CD4-positive, alpha-beta T cell treated with Interleukin-4 for 4 hours (primary cell): Measurements from ENCODE around the gene DCHS1.

Experiments used
- DNase-seq: peaks from one replicate; pipeline ENCODE4 v3.0.0-alpha.2; 2020

Gene DCHS1

GRCh38 chr11:6611092-6611962 is 44.3 kb downstream of the DCHS1 start:
- peak; percentile 11 for DNase-seq

- no peak for DNase-seq
These were observed 45.0 kb downstream of the DCHS1 start for GRCh38 chr11:6610591-6610990.

GRCh38 chr11:6609502-6610015 is 46.0 kb downstream of the DCHS1 start:
- DNase-seq: no peak

- no peak for DNase-seq
These were observed 46.7 kb downstream of the DCHS1 start for GRCh38 chr11:6608726-6609501.

- no peak for DNase-seq
These were observed 47.6 kb downstream of the DCHS1 start for GRCh38 chr11:6608011-6608410.

GRCh38 chr11:6607190-6607795 is 48.3 kb downstream of the DCHS1 start:
- DNase-seq: no peak

- peak; percentile 53 for DNase-seq
These were observed 49.0 kb downstream of the DCHS1 start for GRCh38 chr11:6606471-6607189.

GRCh38 chr11:6604790-6605189 is 50.8 kb downstream of the DCHS1 start:
- no peak for DNase-seq

GRCh38 chr11:6604081-6604626 is 51.5 kb downstream of the DCHS1 start:
- peak; percentile 72 for DNase-seq

GRCh38 chr11:6603287-6604080 is 52.1 kb downstream of the DCHS1 start, which contains the start of the genes ILK and RRP8:
TSS of gene ILK (plus strand) at chr11:6603774. CDS start at chr11:6604272, 498 bp downstream.
TSS of gene RRP8 (minus strand) at chr11:6603616. CDS start at chr11:6603502, 114 bp downstream.
- peak; percentile 93 for DNase-seq

GRCh38 chr11:6602096-6602940 is 53.3 kb downstream of the DCHS1 start:
- no peak for DNase-seq

- no peak for DNase-seq
These were observed 54.6 kb downstream of the DCHS1 start for GRCh38 chr11:6601041-6601461.

- DNase-seq: no peak
These were observed 55.7 kb downstream of the DCHS1 start for GRCh38 chr11:6599881-6600390.

GRCh38 chr11:6599449-6599848 is 56.2 kb downstream of the DCHS1 start:
- no peak for DNase-seq

GRCh38 chr11:6598555-6598954 is 57.1 kb downstream of the DCHS1 start:
- no peak for DNase-seq

- DNase-seq: no peak
These were observed 59.3 kb downstream of the DCHS1 start for GRCh38 chr11:6596239-6596877.

GRCh38 chr11:6594142-6594768 is 61.4 kb downstream of the DCHS1 start:
- no peak for DNase-seq

GRCh38 chr11:6588018-6588417 is 67.6 kb downstream of the DCHS1 start:
- no peak for DNase-seq

- no peak for DNase-seq
These were observed 68.2 kb downstream of the DCHS1 start for GRCh38 chr11:6587360-6587953.
